OCI-LY7 (cell line): ENCODE results near the gene FBN1. TPM values are rescaled to one million over a fixed set of nuclear protein-coding genes. Genes with fewer than 3 reads are reported as not detected.

ENCODE experiments used
- BruUV-seq: library from RNA; stranded (reverse); fragments of 400-500 nt; replicated peaks from 2 replicates; lab custom pipeline; 2021; lab: Mats Ljungman, UMichigan
- CTCF ChIA-PET: fragments of 300-600 bp; sonication (Branson Sonifier 250); formaldehyde crosslinking; loops from one replicate; lab custom pipeline; 2022; ENCODE audit warnings: antibody characterized with exemption; ENCODE audit not compliant: unreplicated experiment; lab: Charles Lee
- POLR2A ChIA-PET: fragments of 300-600 bp; sonication (Branson Sonifier 250); formaldehyde crosslinking; loops from one replicate; lab custom pipeline; 2022; ENCODE audit warnings: antibody characterized with exemption; lab: Charles Lee
- DNase-seq: peaks from one replicate; pipeline ENCODE4 v3.0.0-alpha.2; 2015; ENCODE audit warnings: low spot score
- H2AFZ ChIP-seq: fragments of 200-600 bp; sonication (generic), shearing (Covaris generic); 2 replicates; pipeline ENCODE4 v1.6.1; 2014; ENCODE audit warnings: mild to moderate bottlenecking, antibody characterized with exemption, low read length, moderate library complexity
- H3K27ac ChIP-seq: fragments of 200-600 bp; sonication (generic); 2 replicates; pipeline ENCODE4 v1.5.1; 2014; ENCODE audit warnings: mixed run types, low read depth, mild to moderate bottlenecking, moderate library complexity, low read length, inconsistent platforms; ENCODE audit not compliant: poor library complexity, severe bottlenecking
- H3K36me3 ChIP-seq: fragments of 200-600 bp; sonication (generic); 2 replicates; pipeline ENCODE4 v1.6.1; 2014; ENCODE audit warnings: mild to moderate bottlenecking, antibody characterized with exemption, low read length, moderate library complexity, mixed read lengths; ENCODE audit not compliant: insufficient read depth
- H3K4me1 ChIP-seq: fragments of 200-600 bp; sonication (generic); 2 replicates; pipeline ENCODE4 v1.5.1; 2014; ENCODE audit warnings: mild to moderate bottlenecking, low read length; ENCODE audit not compliant: insufficient read depth, poor library complexity, severe bottlenecking
- H3K4me2 ChIP-seq: fragments of 200-600 bp; sonication (generic); 2 replicates; pipeline ENCODE4 v1.6.1; 2014; ENCODE audit warnings: mild to moderate bottlenecking, low read length
- H3K4me3 ChIP-seq: fragments of 200-600 bp; sonication (generic); 2 replicates; pipeline ENCODE4 v1.5.1; 2014; ENCODE audit warnings: mild to moderate bottlenecking, low read depth, low read length; ENCODE audit not compliant: poor library complexity, severe bottlenecking
- H3K79me2 ChIP-seq: fragments of 200-600 bp; sonication (generic); 2 replicates; pipeline ENCODE4 v1.6.1; 2016; ENCODE audit warnings: low read depth, mild to moderate bottlenecking, low read length, moderate library complexity, mixed read lengths; ENCODE audit not compliant: insufficient read depth
- H3K9me2 ChIP-seq: fragments of 200-600 bp; sonication (generic); 2 replicates; pipeline ENCODE4 v1.6.1; 2016; ENCODE audit warnings: mild to moderate bottlenecking, low read length, mixed read lengths; ENCODE audit not compliant: insufficient read depth
- H3K9me3 ChIP-seq: fragments of 200-600 bp; sonication (generic); 2 replicates; pipeline ENCODE4 v1.6.1; 2014; ENCODE audit warnings: mild to moderate bottlenecking, mixed run types, low read length, mixed read lengths
- H4K20me1 ChIP-seq: fragments of 200-600 bp; sonication (generic); 2 replicates; pipeline ENCODE4 v1.6.1; 2014; ENCODE audit warnings: mild to moderate bottlenecking, antibody characterized with exemption, low read length, moderate library complexity, mixed read lengths; ENCODE audit not compliant: insufficient read depth
- EZH2phosphoT487 ChIP-seq: fragments of 200-600 bp; sonication (generic); IDR thresholded peaks from 2 replicates; pipeline ENCODE4 v1.6.1; 2018; ENCODE audit warnings: low read depth, borderline replicate concordance, mild to moderate bottlenecking, mixed run types, antibody characterized with exemption, low read length, moderate library complexity, mixed read lengths
- intact Hi-C: fragments of 100-400 bp; cut with micrococcal nuclease; formaldehyde crosslinking; loops from one replicate; pipeline ENCODE4 v1.10.0; 2022; ENCODE audit not compliant: unreplicated experiment
- total RNA-seq, 2 experiments: library from RNA; depleted of rRNA in 1 of 2; stranded (reverse); fragments of >200 nt in 1 of 2; shearing (Covaris generic) in 1 of 2; gene quantifications; 2 replicates each; pipeline ENCODE4 v1.2.3, GENCODE V29; 2014 to 2022
- TF ChIP-seq, protein P1 (sequence below): fragments of 200-600 bp; sonication (generic); conservative IDR thresholded peaks from 2 replicates; pipeline ENCODE4 v1.5.1; 2014; ENCODE audit warnings: mild to moderate bottlenecking, antibody characterized with exemption, low read length, moderate library complexity, mixed read lengths

The FBN1 gene
- total RNA-seq, 2 experiments from 2014 or later: 0.68 to 1.0 TPM

GRCh38 chr15:48630245-48630644 is 15.3 kb downstream of the FBN1 start:
- H2AFZ ChIP-seq: no peak overlapping the region
- intact Hi-C loops: no loop called here
- no peak overlapping the region for H3K27ac ChIP-seq
- H3K79me2 ChIP-seq: no peaks in the 10 kb centered on the region
- no peak for DNase-seq
- H3K4me2 ChIP-seq: no peak overlapping the region
- H3K4me1 ChIP-seq: no peaks in the 10 kb centered on the region
- TF ChIP-seq, protein P1, sequence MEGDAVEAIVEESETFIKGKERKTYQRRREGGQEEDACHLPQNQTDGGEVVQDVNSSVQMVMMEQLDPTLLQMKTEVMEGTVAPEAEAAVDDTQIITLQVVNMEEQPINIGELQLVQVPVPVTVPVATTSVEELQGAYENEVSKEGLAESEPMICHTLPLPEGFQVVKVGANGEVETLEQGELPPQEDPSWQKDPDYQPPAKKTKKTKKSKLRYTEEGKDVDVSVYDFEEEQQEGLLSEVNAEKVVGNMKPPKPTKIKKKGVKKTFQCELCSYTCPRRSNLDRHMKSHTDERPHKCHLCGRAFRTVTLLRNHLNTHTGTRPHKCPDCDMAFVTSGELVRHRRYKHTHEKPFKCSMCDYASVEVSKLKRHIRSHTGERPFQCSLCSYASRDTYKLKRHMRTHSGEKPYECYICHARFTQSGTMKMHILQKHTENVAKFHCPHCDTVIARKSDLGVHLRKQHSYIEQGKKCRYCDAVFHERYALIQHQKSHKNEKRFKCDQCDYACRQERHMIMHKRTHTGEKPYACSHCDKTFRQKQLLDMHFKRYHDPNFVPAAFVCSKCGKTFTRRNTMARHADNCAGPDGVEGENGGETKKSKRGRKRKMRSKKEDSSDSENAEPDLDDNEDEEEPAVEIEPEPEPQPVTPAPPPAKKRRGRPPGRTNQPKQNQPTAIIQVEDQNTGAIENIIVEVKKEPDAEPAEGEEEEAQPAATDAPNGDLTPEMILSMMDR: no peak
- no peak for TF ChIP-seq EZH2phosphoT487
- H3K9me3 ChIP-seq: no peaks in the 10 kb centered on the region
- no peaks in the 10 kb centered on the region for H3K9me2 ChIP-seq
- H3K4me3 ChIP-seq: no peak overlapping the region
- no TSS peak for BruUV-seq
- POLR2A ChIA-PET: no interaction called here
- H4K20me1 ChIP-seq: no peaks in the 10 kb centered on the region
- CTCF ChIA-PET: no interaction called here
- no peaks in the 10 kb centered on the region for H3K36me3 ChIP-seq

DNA sequence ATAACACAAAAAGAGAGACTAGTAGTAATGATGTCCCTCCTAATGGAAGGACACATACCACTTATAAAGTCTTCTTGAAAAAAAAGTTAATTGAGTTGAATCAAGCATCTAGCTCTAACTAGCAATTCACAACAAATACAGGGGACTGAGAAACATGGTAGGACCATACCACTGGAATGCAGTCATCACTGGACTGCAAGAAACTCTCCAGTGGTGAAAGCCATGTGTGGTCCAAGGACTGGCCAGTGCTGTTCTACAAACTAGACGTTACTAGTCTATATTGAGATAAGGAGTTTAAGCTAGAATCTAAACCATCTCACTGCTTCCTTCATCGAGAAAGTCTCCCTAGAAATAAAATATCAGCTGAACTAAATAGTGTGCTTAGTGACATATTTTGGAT is 16.7 kb downstream of the FBN1 start:
- no peak overlapping the region for H2AFZ ChIP-seq
- no peaks in the 10 kb centered on the region for H4K20me1 ChIP-seq
- TF ChIP-seq EZH2phosphoT487: no peak
- TF ChIP-seq, protein P1: no peak
- no peaks in the 10 kb centered on the region for H3K4me1 ChIP-seq
- intact Hi-C loops: no loop called here
- ChIA-PET POLR2A (no interaction called here), CTCF (no interaction called here)
- H3K4me2 ChIP-seq: no peak overlapping the region
- no peaks in the 10 kb centered on the region for H3K9me2 ChIP-seq
- BruUV-seq: no TSS peak
- H3K79me2 ChIP-seq: no peaks in the 10 kb centered on the region
- H3K27ac ChIP-seq: no peak overlapping the region
- H3K9me3 ChIP-seq: no peaks in the 10 kb centered on the region
- no peaks in the 10 kb centered on the region for H3K36me3 ChIP-seq
- H3K4me3 ChIP-seq: no peak overlapping the region
- DNase-seq: no peak

- Histone ChIP-seq H3K27ac (no peak overlapping the region), H2AFZ (no peak overlapping the region), H3K9me3 (no peaks in the 10 kb centered on the region), H4K20me1 (no peaks in the 10 kb centered on the region), H3K4me2 (no peak overlapping the region), H3K4me1 (no peaks in the 10 kb centered on the region), H3K79me2 (no peaks in the 10 kb centered on the region), H3K36me3 (no peaks in the 10 kb centered on the region), H3K4me3 (no peak overlapping the region), H3K9me2 (no peaks in the 10 kb centered on the region)
- intact Hi-C loops: no loop called here
- ChIA-PET POLR2A (interaction anchor here (0.7 to 0.9 kb wide), 2 partner anchors 13 to 20 kb away, joined by 3 to 4 read pairs; no protein-coding TSS in a partner anchor), CTCF (no interaction called here)
- no TSS peak for BruUV-seq
- no peak for DNase-seq
- TF ChIP-seq, protein P1: no peak
- no peak for TF ChIP-seq EZH2phosphoT487
Measured at GRCh38 chr15:48627260-48627940, 18.1 kb downstream of the FBN1 start.
